AG09309 (cell line): Measurements from ENCODE around the gene ZG16B.

ENCODE experiments used
- DNase-seq: peaks from one replicate; pipeline ENCODE4 v3.0.0-alpha.2; 2010; ENCODE audit warnings: low read depth
- H3K4me3 ChIP-seq: 2 replicates; pipeline ENCODE4 v1.5.1; 2011; ENCODE audit warnings: mild to moderate bottlenecking, low read depth, low read length, moderate library complexity; ENCODE audit not compliant: control insufficient read depth
- TF ChIP-seq, protein P1 (sequence below): IDR thresholded peaks from 2 replicates; pipeline ENCODE4 v1.5.1; 2011; ENCODE audit warnings: mild to moderate bottlenecking, low read depth, low read length, inconsistent platforms; ENCODE audit not compliant: insufficient read depth, control insufficient read depth; ENCODE audit errors: missing control alignments

ZG16B gene

DNA sequence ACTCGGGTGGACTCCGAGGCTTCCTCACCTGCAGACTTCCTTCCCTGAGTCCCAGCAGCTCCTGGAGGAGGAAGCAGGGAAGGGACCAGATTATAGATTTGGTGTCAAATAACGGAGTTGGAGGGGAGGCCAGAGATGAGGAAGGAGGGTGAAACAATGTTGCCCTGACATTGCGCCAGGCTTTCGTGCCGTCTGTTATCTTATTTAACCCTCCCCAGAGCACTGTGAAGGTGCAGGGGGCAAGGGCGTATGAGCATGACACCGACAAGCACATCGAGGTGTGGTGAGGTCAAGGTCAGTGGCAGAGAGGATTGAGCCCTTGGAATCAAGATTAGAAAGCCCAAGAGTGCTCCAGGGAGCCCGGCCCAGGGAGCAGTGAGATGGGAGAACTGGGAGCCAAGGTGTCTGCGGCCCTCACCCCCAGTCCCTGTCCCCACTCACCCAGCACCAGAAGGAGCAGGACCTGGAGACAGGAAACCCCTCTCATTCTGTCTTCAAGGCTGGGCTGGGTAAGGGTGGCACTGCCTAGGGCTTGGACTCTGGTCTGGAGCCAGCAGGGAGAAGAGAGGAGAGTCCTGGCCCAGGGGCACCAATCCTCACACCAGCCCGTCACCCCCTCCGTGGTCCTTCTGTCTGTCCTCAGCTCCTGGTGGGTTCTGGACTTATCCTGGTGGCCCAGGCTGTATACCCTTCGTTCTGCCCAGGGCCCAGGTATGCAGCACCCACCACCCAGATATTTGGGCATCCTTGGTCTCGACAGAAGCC lies 43.9 kb upstream of the ZG16B start:
- TF ChIP-seq, protein P1, sequence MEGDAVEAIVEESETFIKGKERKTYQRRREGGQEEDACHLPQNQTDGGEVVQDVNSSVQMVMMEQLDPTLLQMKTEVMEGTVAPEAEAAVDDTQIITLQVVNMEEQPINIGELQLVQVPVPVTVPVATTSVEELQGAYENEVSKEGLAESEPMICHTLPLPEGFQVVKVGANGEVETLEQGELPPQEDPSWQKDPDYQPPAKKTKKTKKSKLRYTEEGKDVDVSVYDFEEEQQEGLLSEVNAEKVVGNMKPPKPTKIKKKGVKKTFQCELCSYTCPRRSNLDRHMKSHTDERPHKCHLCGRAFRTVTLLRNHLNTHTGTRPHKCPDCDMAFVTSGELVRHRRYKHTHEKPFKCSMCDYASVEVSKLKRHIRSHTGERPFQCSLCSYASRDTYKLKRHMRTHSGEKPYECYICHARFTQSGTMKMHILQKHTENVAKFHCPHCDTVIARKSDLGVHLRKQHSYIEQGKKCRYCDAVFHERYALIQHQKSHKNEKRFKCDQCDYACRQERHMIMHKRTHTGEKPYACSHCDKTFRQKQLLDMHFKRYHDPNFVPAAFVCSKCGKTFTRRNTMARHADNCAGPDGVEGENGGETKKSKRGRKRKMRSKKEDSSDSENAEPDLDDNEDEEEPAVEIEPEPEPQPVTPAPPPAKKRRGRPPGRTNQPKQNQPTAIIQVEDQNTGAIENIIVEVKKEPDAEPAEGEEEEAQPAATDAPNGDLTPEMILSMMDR, result no peak
- H3K4me3 ChIP-seq, result no peak overlapping the region

DNA sequence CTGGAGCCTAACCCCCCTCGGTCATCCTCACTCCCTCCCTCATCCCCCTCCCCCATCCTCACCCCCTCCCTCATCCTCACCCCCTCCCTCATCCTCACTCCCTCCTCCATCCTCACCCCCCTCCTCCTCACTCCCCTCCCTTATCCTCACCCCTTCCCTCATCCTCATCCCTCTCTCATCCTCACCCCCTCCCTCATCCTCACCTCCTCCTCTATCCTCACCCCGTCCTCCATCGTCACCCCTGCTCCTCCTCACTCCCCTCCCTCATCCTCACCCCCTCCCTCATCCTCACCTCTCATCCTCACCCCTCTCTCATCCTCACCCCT lies 43.3 kb upstream of the ZG16B start:
- DNase-seq, result no peak
- H3K4me3 ChIP-seq, result no peak overlapping the region
- TF ChIP-seq, protein P1, result no peak

More for the DNA sequence above, 43.9 kb upstream of the ZG16B start:
- no peak for DNase-seq

DNA sequence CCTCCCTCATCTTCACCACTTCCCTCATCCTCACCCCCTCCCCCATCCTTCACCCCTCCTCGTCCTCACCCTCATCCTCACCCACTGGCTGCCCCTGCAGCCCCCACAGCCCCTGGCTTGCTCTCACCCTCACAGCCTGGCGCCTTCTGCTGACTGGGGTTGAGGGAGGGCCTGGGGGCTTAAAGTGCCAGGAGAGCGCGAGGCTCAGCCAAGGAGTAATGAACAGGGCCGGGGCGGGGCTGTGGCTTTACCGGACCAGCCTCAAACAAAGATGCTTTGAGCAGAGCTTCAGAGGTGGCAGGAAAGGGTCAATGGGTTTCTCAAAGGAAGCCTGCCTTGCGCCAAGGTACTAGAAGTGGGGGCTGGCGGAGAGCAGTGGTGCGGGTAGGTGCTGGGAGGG lies 42.7 kb upstream of the ZG16B start, which contains the start of gene PRSS33:
PRSS33 (minus strand) TSS at position 155 of the 400 bp plus-strand sequence. CDS start 1,013 bp downstream, outside the sequence.
- H3K4me3 ChIP-seq, result no peak within 1 kb of the TSS
- TF ChIP-seq, protein P1, result no peak
- no peak for DNase-seq

DNA sequence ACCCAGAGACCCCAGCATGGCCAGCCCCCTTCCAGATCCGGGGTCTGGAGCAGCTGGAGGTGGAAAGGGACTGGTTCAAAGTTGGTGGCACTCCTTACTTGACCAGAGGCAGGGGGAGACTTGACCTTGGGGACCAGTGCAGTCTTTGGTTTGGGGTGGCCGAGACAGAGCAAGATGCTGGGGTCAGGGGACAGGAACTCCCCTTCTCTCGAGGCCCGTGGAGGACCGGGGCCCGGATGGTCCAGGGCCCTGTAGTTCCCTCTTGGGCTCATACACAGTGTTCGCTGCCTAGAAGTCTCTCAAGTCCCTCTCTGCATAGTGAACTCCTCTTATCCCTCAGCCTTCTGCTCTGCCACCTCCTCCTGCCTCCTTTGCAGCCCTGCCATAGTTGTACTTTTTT lies 42.1 kb upstream of the ZG16B start:
- DNase-seq, result no peak

DNA sequence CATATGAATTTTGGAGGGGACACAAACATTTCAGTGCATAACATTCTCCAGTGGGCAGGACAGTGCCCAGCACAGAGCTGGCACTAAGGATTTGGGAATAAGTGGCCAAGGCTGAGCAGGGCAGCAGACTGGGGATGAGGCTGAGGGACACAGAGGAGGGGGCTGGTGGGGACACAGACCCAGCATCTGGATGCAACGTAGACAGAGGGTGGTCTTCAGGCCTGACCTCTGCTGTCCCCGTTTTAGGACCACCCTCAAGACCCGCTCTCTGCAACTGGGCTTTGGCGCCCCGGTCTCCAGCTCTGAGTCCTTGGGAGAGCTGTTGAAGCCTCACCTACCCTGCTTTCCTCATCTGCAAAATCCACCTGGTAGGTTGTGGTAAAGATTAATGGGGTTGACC lies 39.5 kb upstream of the ZG16B start:
- H3K4me3 ChIP-seq, result no peak overlapping the region
- TF ChIP-seq, protein P1, result no peak
- DNase-seq, result no peak

More for the DNA sequence above, 42.1 kb upstream of the ZG16B start:
- TF ChIP-seq, protein P1, result no peak
- no peak overlapping the region for H3K4me3 ChIP-seq

DNA sequence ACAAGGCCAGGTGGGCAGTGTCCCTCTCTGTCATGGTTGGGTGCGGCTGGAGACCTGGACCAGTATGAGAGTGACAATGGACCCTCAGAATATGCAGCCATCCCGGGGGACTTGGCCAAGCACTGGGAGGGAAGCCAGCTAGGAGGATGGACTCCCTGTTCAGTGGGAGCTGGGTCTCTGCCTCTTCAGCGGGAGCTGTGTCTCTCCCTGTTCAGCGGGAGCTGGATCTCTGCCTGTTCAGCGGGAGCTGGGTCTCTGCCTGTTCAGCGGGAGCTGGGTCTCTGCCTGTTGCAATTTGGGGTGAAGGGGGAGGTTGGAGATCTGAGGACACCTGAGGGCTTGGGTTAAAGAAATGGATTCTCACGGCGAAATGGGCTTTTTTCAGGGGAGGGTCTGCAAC lies 38.9 kb upstream of the ZG16B start:
- no peak for DNase-seq
- TF ChIP-seq, protein P1, result no peak
- no peak overlapping the region for H3K4me3 ChIP-seq
